ENCODE results near the gene FOXP4. TPM values are rescaled to one million over a fixed set of nuclear protein-coding genes. Genes with fewer than 3 reads are reported as not detected.

Gene FOXP4
- total RNA-seq, 2 donors from 2014 or later: 15.7 to 21.0 TPM

DNA sequence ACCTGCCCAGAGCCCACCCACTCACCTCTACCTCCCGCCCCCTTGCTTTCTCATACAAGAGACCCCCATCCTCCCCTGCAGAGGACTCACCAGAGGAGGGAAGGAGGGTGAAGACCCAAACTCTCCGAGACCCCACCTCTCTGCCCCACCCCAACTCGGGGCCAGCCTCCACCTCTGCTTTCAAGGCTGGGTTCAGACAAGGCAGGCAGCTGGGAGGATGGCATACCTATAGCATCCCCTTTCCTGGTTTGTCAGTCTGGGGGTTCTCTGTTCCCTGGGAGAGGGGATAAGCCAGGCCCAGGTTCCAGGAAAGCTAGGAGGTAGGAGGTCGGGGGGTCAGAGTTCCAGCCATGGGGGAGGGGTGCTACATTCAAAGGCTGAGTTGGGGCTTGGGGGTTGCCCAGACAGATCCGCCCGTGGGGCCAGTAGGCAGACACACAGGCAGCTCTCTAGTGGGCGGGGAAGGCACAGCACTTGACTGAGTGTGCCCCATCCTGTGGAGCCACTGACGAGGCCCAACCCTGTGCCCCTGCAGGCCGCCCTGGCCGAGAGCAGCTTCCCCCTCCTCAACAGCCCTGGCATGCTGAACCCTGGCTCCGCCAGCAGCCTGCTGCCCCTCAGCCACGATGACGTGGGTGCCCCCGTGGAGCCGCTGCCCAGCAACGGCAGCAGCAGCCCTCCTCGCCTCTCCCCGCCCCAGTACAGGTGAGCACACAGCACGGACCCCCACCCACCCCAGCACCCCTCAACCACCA, 51.2 kb downstream of the FOXP4 start:
- peaks cover 0 to 2% of the 10 kb centered on the region in 2 donors for H3K4me1 ChIP-seq (ENCODE audit: control insufficient read depth in 1 of 2, low read depth in 2 of 2)
- H3K9me3 ChIP-seq: no peaks in the 10 kb centered on the region
- no peaks in the 10 kb centered on the region for H3K27me3 ChIP-seq (replicated peaks; ENCODE audit: insufficient read depth)
- TF ChIP-seq, protein P1, sequence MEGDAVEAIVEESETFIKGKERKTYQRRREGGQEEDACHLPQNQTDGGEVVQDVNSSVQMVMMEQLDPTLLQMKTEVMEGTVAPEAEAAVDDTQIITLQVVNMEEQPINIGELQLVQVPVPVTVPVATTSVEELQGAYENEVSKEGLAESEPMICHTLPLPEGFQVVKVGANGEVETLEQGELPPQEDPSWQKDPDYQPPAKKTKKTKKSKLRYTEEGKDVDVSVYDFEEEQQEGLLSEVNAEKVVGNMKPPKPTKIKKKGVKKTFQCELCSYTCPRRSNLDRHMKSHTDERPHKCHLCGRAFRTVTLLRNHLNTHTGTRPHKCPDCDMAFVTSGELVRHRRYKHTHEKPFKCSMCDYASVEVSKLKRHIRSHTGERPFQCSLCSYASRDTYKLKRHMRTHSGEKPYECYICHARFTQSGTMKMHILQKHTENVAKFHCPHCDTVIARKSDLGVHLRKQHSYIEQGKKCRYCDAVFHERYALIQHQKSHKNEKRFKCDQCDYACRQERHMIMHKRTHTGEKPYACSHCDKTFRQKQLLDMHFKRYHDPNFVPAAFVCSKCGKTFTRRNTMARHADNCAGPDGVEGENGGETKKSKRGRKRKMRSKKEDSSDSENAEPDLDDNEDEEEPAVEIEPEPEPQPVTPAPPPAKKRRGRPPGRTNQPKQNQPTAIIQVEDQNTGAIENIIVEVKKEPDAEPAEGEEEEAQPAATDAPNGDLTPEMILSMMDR (IDR thresholded peaks at IDR 0.05): no peak
- ATAC-seq (ENCODE audit: insufficient number of reproducible peaks, low FRiP score, low read depth) (no peak), DNase-seq (ENCODE audit: low spot score) (no peak)
- no peak overlapping the region for H3K4me3 ChIP-seq
- peaks cover 46% of the 10 kb centered on the region for H3K36me3 ChIP-seq
- no peak overlapping the region for H3K27ac ChIP-seq

DNA sequence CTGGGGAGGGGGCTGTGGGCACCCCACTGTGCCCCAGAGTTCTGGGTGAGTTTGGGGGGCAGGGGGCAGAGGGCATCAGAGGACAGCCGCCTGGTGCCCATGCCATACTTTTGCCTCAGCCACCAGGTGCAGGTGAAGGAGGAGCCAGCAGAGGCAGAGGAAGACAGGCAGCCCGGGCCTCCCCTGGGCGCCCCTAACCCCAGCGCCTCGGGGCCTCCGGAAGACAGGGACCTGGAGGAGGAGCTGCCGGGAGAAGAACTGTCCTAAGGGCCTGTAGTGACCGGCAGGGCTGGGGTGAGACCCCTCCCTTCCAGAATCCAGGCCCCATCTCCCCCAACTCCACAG, 52.5 kb downstream of the FOXP4 start:
- Histone ChIP-seq H3K27me3 (replicated peaks; ENCODE audit: insufficient read depth) (no peaks in the 10 kb centered on the region), H3K4me3 (no peak overlapping the region), H3K9me3 (no peaks in the 10 kb centered on the region), H3K27ac (no peak overlapping the region), H3K36me3 (peaks cover 38% of the 10 kb centered on the region), H3K4me1 (ENCODE audit: control insufficient read depth in 1 of 2, low read depth in 2 of 2) (peaks cover 0 to 8% of the 10 kb centered on the region in 2 donors)
- TF ChIP-seq, protein P1 (IDR thresholded peaks at IDR 0.05): no peak
- no peak for DNase-seq (ENCODE audit: low spot score)
- ATAC-seq (ENCODE audit: insufficient number of reproducible peaks, low FRiP score, low read depth): no peak

DNA sequence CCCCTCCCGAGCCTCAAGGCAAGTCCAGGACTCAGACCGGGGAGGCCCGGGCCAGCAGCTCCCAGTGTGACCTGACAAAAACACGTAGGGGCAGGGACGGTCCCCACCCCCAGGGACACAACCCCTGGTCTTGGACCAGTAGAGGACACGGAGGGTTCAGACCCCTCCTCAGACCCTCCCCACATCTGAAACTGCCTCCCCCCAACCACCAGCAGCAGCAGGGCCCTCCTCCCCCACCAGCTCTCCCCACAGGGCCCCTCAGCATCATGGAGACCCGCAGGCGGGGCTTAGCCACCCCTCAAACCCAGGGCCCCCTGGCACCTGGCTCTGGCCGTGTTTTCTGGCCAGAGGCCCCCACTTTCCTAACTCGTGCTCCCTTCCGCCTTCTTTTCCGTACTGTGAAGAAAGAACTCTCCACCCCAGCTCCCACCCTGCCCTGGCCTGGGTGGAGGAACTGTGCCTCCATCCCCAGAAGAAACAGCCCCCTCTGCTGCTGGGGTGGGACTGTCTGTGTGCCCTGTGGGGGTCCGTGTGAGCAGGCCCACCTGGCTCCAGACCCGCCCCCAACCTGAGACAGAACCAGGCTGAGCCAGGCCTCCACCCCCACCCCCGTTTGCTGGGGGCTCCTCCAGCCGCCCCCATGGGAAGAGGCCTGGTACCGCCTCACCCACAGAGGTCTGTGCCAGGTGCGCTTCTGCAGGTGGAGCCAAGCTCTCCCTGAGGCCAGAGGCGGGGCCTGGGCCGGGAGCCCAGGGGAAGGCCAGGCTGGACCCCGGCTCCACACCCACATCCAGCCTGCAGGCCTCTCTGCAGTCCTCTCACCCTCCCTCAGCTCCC, 53.1 kb downstream of the FOXP4 start:
- Histone ChIP-seq H3K4me1 (ENCODE audit: control insufficient read depth in 1 of 2, low read depth in 2 of 2) (peaks cover 0 to 8% of the 10 kb centered on the region in 2 donors), H3K27ac (no peak overlapping the region), H3K9me3 (no peaks in the 10 kb centered on the region), H3K27me3 (replicated peaks; ENCODE audit: insufficient read depth) (no peaks in the 10 kb centered on the region), H3K36me3 (peaks cover 37% of the 10 kb centered on the region), H3K4me3 (no peak overlapping the region)
- no peak for ATAC-seq (ENCODE audit: insufficient number of reproducible peaks, low FRiP score, low read depth)
- DNase-seq (ENCODE audit: low spot score): no peak
- TF ChIP-seq, protein P1 (IDR thresholded peaks at IDR 0.05): no peak

DNA sequence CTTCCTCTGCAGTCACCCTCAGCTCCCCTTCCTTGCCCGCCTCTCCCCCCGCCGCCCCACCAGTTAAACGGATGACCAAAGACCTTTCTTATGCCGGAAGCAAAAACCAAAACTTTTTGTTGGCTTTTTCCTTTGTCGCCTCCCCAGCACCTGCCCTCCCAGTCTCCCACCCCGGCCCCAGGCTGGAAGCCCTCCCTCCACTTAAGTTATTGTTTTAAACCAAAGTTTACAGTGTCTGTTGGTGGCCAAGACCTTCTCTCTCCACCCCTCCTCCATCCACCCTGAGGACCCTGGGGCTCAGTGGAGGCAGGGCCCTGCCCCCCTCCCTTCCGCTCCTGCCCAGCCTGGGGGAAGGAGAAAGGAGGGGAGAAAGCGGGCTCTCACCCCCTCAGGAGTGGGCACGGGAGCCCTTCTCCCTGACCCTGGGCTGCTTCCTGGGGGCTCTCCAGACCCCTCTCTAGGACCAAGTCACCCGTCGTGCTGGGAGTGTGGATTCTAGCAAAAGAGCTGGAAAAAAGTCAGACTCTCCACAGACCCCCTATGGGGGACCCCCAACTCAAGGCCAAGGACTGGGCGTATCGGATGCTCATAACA, 53.8 kb downstream of the FOXP4 start:
- peaks cover 31% of the 10 kb centered on the region for H3K36me3 ChIP-seq
- ATAC-seq (ENCODE audit: insufficient number of reproducible peaks, low FRiP score, low read depth) (no peak), DNase-seq (ENCODE audit: low spot score) (no peak)
- TF ChIP-seq, protein P1 (IDR thresholded peaks at IDR 0.05): no peak
- H3K9me3 ChIP-seq: no peaks in the 10 kb centered on the region
- peaks cover 0 to 8% of the 10 kb centered on the region in 2 donors for H3K4me1 ChIP-seq (ENCODE audit: control insufficient read depth in 1 of 2, low read depth in 2 of 2)
- no peaks in the 10 kb centered on the region for H3K27me3 ChIP-seq (replicated peaks; ENCODE audit: insufficient read depth)
- no peak overlapping the region for H3K4me3 ChIP-seq
- no peak overlapping the region for H3K27ac ChIP-seq

Data from thoracic aorta (tissue), 2 donors.